ENCODE results near the gene SETD4.

Gene SETD4

GRCh38 chr21:36069713-36070583, 9.6 kb upstream of the SETD4 start, which contains the start of gene CBR1:
Gene CBR1 (plus strand): TSS chr21:36070024. CDS start chr21:36070116, 92 bp downstream.
- peak within 1 kb of the TSS; percentile 90 for H3K4me3 Mint-ChIP-seq
- no peaks in the 10 kb centered on the region for H3K27me3 Mint-ChIP-seq
- peaks cover 7% of the 10 kb centered on the region for H3K9me3 Mint-ChIP-seq
- peak within 1 kb of the TSS; percentile 92 for H3K27ac Mint-ChIP-seq
- peaks cover 58% of the 10 kb centered on the region for H3K4me1 Mint-ChIP-seq (ENCODE audit: low read depth)
- peaks cover 47% of the 10 kb centered on the region for H3K36me3 Mint-ChIP-seq (ENCODE audit: low read depth)

GRCh38 chr21:36068748-36069398, 8.5 kb upstream of the SETD4 start:
- no peak overlapping the region for H3K27ac Mint-ChIP-seq
- H3K4me1 Mint-ChIP-seq (ENCODE audit: low read depth), result peaks cover 59% of the 10 kb centered on the region
- peak overlapping the region; percentile 90 for H3K4me3 Mint-ChIP-seq
- H3K9me3 Mint-ChIP-seq, result peaks cover 7% of the 10 kb centered on the region
- no peaks in the 10 kb centered on the region for H3K27me3 Mint-ChIP-seq
- H3K36me3 Mint-ChIP-seq (ENCODE audit: low read depth), result peaks cover 47% of the 10 kb centered on the region

DNA sequence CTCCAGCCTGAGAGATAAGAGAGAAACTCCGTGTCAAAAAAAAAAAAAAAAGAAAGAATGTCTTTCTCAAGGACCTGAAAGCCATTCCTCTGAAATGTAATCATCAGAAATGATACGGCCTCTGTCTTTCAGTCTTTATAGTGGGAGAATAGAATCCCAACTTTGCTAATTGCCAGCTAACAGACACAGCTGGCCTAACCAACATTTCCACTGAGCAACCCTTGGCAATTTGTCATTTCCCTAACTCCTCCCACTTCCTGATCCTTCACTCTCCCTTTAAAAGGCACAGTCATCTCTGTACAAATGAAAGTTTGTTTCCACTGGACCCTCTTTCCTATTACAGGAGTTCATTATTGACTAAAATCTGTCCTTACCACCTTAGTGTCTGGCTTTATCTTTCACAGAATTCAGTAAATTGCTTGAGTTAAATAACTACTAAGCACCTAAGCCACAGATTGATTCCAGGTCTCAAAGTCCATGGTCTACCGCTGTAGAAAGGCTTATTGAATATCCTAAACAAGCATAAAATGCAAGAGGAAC, 5.2 kb upstream of the SETD4 start:
- H3K27me3 Mint-ChIP-seq, result no peaks in the 10 kb centered on the region
- peaks cover 7% of the 10 kb centered on the region for H3K9me3 Mint-ChIP-seq
- peak overlapping the region; percentile 78 for H3K27ac Mint-ChIP-seq
- H3K4me3 Mint-ChIP-seq, result peak overlapping the region; percentile 40
- peaks cover 34% of the 10 kb centered on the region for H3K4me1 Mint-ChIP-seq (ENCODE audit: low read depth)
- peaks cover 17% of the 10 kb centered on the region for H3K36me3 Mint-ChIP-seq (ENCODE audit: low read depth)

DNA sequence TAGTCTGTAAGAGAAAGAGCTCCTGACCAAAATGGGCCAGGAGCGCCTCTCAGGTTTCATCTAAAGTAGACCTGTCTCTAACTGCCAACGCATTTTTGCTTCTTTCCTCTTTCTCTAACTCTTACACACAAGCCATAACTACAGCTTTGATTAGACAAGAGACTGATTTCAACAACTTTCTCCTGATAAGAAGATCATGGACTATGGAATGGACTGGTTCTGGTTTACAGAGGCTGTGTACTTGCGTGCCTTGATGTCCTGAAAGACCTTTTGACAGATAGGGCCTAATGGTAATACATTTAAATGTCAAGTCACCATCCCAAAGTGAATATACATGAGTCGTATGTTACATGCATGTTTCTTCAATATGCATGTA, 3.7 kb upstream of the SETD4 start:
- Mint-ChIP-seq H3K9me3 (peaks cover 3% of the 10 kb centered on the region), H3K4me3 (no peak overlapping the region), H3K27me3 (no peaks in the 10 kb centered on the region), H3K27ac (no peak overlapping the region), H3K4me1 (ENCODE audit: low read depth) (peaks cover 21% of the 10 kb centered on the region), H3K36me3 (ENCODE audit: low read depth) (peaks cover 9% of the 10 kb centered on the region)

GRCh38 chr21:36063375-36064084, 3.2 kb upstream of the SETD4 start:
- H3K4me3 Mint-ChIP-seq, result no peak overlapping the region
- no peak overlapping the region for H3K27ac Mint-ChIP-seq
- H3K27me3 Mint-ChIP-seq, result no peaks in the 10 kb centered on the region
- H3K4me1 Mint-ChIP-seq (ENCODE audit: low read depth), result peaks cover 24% of the 10 kb centered on the region
- peaks cover 5% of the 10 kb centered on the region for H3K36me3 Mint-ChIP-seq (ENCODE audit: low read depth)
- H3K9me3 Mint-ChIP-seq, result no peaks in the 10 kb centered on the region

DNA sequence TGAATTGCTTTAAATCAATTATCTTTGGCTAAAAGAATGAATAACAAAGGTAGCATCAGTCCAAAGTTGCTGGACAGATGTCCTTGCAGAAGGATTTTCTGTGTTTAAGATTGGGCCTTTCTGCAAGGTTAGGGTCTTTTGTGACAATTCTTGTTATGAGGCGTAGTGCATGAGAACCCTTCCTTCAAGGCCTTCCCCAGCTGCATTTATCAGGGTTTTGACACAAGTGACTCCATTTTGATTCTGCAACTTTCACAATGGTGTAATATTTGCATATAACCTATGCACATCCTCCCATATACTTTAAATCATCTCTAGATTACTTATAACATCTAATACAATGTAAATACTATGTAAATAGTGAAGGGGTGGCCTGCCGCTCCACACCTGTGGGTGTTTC, 1.1 kb upstream of the SETD4 start:
- Mint-ChIP-seq H3K9me3 (no peaks in the 10 kb centered on the region), H3K27me3 (no peaks in the 10 kb centered on the region), H3K4me3 (peak overlapping the region; percentile 91), H3K36me3 (ENCODE audit: low read depth) (peaks cover 16% of the 10 kb centered on the region), H3K4me1 (ENCODE audit: low read depth) (peaks cover 36% of the 10 kb centered on the region), H3K27ac (no peak overlapping the region)

- H3K4me1 Mint-ChIP-seq (ENCODE audit: low read depth), result peaks cover 24% of the 10 kb centered on the region
- H3K27ac Mint-ChIP-seq, result peak overlapping the region; percentile 93
- H3K27me3 Mint-ChIP-seq, result no peaks in the 10 kb centered on the region
- peak overlapping the region; percentile 91 for H3K4me3 Mint-ChIP-seq
- peaks cover 33% of the 10 kb centered on the region for H3K36me3 Mint-ChIP-seq (ENCODE audit: low read depth)
- H3K9me3 Mint-ChIP-seq, result no peaks in the 10 kb centered on the region
Observed at GRCh38 chr21:36059823-36060158, 535 bp downstream of the SETD4 start.

- H3K27me3 Mint-ChIP-seq, result no peaks in the 10 kb centered on the region
- peaks cover 34% of the 10 kb centered on the region for H3K4me1 Mint-ChIP-seq (ENCODE audit: low read depth)
- H3K9me3 Mint-ChIP-seq, result no peaks in the 10 kb centered on the region
- peaks cover 59% of the 10 kb centered on the region for H3K36me3 Mint-ChIP-seq (ENCODE audit: low read depth)
- no peak overlapping the region for H3K27ac Mint-ChIP-seq
- no peak overlapping the region for H3K4me3 Mint-ChIP-seq
Observed at GRCh38 chr21:36055551-36055950, 4.8 kb downstream of the SETD4 start.

DNA sequence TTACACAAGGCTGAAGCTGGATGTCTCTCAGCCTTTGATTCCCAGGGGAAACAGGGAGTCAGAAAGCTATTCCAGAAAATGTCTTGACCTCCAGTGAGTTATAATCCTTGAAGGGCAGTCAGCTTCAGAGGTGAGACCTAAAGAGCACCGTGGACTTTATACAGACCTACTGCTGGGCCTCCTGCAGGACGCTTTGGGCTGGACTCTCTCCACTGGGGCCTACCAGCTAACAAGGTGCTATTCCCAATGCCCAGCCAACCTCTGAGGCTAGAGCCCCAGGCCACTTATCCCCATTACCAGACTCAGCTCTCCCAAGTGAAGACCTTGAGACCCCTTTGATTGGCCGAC, 6.6 kb downstream of the SETD4 start:
- Mint-ChIP-seq H3K27ac (no peak overlapping the region), H3K4me1 (ENCODE audit: low read depth) (peaks cover 35% of the 10 kb centered on the region), H3K9me3 (no peaks in the 10 kb centered on the region), H3K27me3 (no peaks in the 10 kb centered on the region), H3K4me3 (no peak overlapping the region), H3K36me3 (ENCODE audit: low read depth) (peaks cover 76% of the 10 kb centered on the region)

GRCh38 chr21:36052860-36053714, 7.2 kb downstream of the SETD4 start:
- Mint-ChIP-seq H3K27ac (no peak overlapping the region), H3K27me3 (no peaks in the 10 kb centered on the region), H3K36me3 (ENCODE audit: low read depth) (peaks cover 80% of the 10 kb centered on the region), H3K9me3 (no peaks in the 10 kb centered on the region), H3K4me1 (ENCODE audit: low read depth) (peaks cover 30% of the 10 kb centered on the region), H3K4me3 (no peak overlapping the region)

GRCh38 chr21:36048357-36048756, 12.0 kb downstream of the SETD4 start:
- peaks cover 76% of the 10 kb centered on the region for H3K36me3 Mint-ChIP-seq (ENCODE audit: low read depth)
- no peaks in the 10 kb centered on the region for H3K9me3 Mint-ChIP-seq
- H3K27me3 Mint-ChIP-seq, result no peaks in the 10 kb centered on the region
- H3K27ac Mint-ChIP-seq, result no peak overlapping the region
- peaks cover 12% of the 10 kb centered on the region for H3K4me1 Mint-ChIP-seq (ENCODE audit: low read depth)
- no peak overlapping the region for H3K4me3 Mint-ChIP-seq

- no peak overlapping the region for H3K4me3 Mint-ChIP-seq
- no peaks in the 10 kb centered on the region for H3K27me3 Mint-ChIP-seq
- no peak overlapping the region for H3K27ac Mint-ChIP-seq
- no peaks in the 10 kb centered on the region for H3K9me3 Mint-ChIP-seq
- peaks cover 5% of the 10 kb centered on the region for H3K4me1 Mint-ChIP-seq (ENCODE audit: low read depth)
- H3K36me3 Mint-ChIP-seq (ENCODE audit: low read depth), result peaks cover 72% of the 10 kb centered on the region
Observed at GRCh38 chr21:36047139-36047538, 13.2 kb downstream of the SETD4 start.

GRCh38 chr21:36045993-36046392, 14.3 kb downstream of the SETD4 start:
- H3K4me1 Mint-ChIP-seq (ENCODE audit: low read depth), result peaks cover 5% of the 10 kb centered on the region
- H3K36me3 Mint-ChIP-seq (ENCODE audit: low read depth), result peaks cover 75% of the 10 kb centered on the region
- H3K4me3 Mint-ChIP-seq, result no peak overlapping the region
- no peaks in the 10 kb centered on the region for H3K27me3 Mint-ChIP-seq
- H3K27ac Mint-ChIP-seq, result no peak overlapping the region
- no peaks in the 10 kb centered on the region for H3K9me3 Mint-ChIP-seq

DNA sequence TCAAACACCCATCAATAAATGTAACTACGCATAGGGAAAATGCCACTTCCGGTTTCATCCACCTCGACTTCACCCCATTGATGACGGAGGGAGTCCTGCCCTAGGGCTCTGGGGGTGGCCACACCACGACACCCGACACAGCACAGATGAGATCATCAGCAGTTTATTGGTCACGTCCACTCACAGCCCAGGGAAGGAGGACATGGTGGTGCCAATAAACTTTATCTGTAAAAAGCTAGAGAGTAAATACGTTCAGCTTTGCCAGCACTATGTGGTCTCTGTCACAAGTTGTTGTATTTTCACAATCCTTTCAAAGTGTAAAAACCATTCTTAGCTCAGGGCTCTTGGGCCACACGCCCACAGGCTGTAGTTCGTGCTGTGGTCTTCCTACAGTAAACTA, 16.3 kb downstream of the SETD4 start:
- no peak overlapping the region for H3K4me3 Mint-ChIP-seq
- peaks cover 5% of the 10 kb centered on the region for H3K4me1 Mint-ChIP-seq (ENCODE audit: low read depth)
- H3K9me3 Mint-ChIP-seq, result no peaks in the 10 kb centered on the region
- H3K27ac Mint-ChIP-seq, result no peak overlapping the region
- H3K27me3 Mint-ChIP-seq, result no peaks in the 10 kb centered on the region
- peaks cover 69% of the 10 kb centered on the region for H3K36me3 Mint-ChIP-seq (ENCODE audit: low read depth)
